Muscle layer of duodenum (tissue), 2 donors: ENCODE data around the gene RO60.
A peak's percentile ranks its signal among the peaks of the same experiment; 100 is the strongest.
"Not testable (repeated sequence)": the region's sequence is repeated elsewhere in the genome, so short reads cannot be mapped to it uniquely, and the experiment has no call there.

Experiments
- H3K27ac ChIP-seq: one replicate; pipeline ENCODE4 v1.7.0; 2013; ENCODE audit warnings: mild to moderate bottlenecking, low read length
- H3K27me3 ChIP-seq: one replicate; pipeline ENCODE4 v1.7.0; 2013; ENCODE audit warnings: low read depth, mild to moderate bottlenecking, control low read depth, low read length
- H3K36me3 ChIP-seq, 2 donors: one replicate each; pipeline ENCODE4 v1.7.0; 2013; ENCODE audit warnings: low read length in 2 of 2, control low read depth in 1 of 2, mild to moderate bottlenecking in 1 of 2; ENCODE audit not compliant: insufficient read depth in 2 of 2, control insufficient read depth in 1 of 2
- H3K4me1 ChIP-seq, 2 donors: one replicate each; pipeline ENCODE4 v1.7.0; 2013; ENCODE audit warnings: low read length in 2 of 2, mild to moderate bottlenecking in 2 of 2, control low read depth in 1 of 2, moderate library complexity in 1 of 2; ENCODE audit not compliant: insufficient read depth in 2 of 2, control insufficient read depth in 1 of 2
- H3K4me3 ChIP-seq, 2 donors: one replicate each; pipeline ENCODE4 v1.7.0; 2013; ENCODE audit warnings: low read length in 2 of 2, low read depth in 1 of 2, mild to moderate bottlenecking in 1 of 2
- H3K9me3 ChIP-seq, 2 donors: one replicate each; pipeline ENCODE4 v1.7.0; 2013; ENCODE audit warnings: low read length in 2 of 2, control low read depth in 1 of 2, mild to moderate bottlenecking in 1 of 2; ENCODE audit not compliant: control insufficient read depth in 1 of 2
- donor health status: healthy.

RO60 gene

GRCh38 chr1:193033610-193034009 lies 25.8 kb upstream of the RO60 start:
- H3K27ac ChIP-seq: no peak overlapping the region
- H3K4me1 ChIP-seq: no peaks in the 10 kb centered on the region
- no peak overlapping the region for H3K4me3 ChIP-seq
- no peaks in the 10 kb centered on the region for H3K27me3 ChIP-seq
- no peaks in the 10 kb centered on the region for H3K9me3 ChIP-seq
- peaks cover 4 to 6% of the 10 kb centered on the region in 2 donors for H3K36me3 ChIP-seq

DNA sequence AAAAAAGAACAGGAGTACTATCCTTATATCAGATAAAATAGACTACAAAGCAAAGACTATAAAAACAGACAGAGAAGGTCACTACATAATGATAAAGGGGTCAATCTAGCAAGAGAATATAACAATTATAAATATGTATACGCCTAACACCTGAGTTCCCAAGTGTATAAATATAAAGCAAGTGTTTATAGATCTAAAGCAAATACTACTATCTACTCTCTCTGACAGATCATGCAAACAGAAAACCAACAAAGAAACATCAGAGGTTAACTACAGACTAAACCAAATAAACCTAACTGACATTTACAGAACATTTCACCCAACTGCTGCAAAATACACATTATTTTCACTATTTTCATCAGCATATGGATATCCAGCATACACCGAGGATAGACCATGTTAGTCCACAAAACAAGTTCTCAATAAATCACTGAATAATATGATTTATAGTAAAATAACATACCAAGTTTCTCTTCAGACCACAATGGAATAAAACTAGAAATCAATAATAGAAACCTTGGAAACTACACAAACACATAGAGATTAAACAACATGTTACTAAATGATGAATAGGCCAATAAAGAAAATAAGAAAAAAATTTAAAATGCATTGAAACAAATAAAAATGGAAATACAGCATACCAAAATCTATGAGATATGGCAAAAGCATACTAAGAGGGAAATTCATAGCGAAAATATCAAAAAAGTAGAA lies 22.9 kb upstream of the RO60 start:
- H3K27ac ChIP-seq: no peak overlapping the region
- H3K4me1 ChIP-seq: no peaks in the 10 kb centered on the region
- no peaks in the 10 kb centered on the region for H3K9me3 ChIP-seq
- H3K4me3 ChIP-seq: no peak overlapping the region
- H3K36me3 ChIP-seq: peaks cover 0 to 4% of the 10 kb centered on the region in 2 donors
- H3K27me3 ChIP-seq: no peaks in the 10 kb centered on the region

DNA sequence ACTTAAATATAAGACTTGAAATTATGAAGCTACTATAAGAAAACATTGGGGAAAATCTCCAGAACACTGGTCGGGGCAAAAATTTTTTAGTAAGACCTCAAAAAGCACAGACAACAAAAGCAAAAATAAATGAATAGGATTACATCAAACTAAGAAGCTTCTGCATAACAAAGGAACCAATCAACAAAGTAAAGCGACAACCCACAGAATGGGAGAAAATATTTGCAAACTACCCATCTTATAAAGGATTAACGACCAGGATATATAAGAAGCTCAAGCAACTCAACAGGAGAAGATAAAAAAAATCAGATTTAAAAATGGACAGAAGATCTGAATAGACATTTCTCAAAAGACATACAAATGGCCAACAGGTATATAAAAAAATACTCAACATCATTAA lies 19.4 kb upstream of the RO60 start:
- peaks cover 15 to 16% of the 10 kb centered on the region in 2 donors for H3K36me3 ChIP-seq

DNA sequence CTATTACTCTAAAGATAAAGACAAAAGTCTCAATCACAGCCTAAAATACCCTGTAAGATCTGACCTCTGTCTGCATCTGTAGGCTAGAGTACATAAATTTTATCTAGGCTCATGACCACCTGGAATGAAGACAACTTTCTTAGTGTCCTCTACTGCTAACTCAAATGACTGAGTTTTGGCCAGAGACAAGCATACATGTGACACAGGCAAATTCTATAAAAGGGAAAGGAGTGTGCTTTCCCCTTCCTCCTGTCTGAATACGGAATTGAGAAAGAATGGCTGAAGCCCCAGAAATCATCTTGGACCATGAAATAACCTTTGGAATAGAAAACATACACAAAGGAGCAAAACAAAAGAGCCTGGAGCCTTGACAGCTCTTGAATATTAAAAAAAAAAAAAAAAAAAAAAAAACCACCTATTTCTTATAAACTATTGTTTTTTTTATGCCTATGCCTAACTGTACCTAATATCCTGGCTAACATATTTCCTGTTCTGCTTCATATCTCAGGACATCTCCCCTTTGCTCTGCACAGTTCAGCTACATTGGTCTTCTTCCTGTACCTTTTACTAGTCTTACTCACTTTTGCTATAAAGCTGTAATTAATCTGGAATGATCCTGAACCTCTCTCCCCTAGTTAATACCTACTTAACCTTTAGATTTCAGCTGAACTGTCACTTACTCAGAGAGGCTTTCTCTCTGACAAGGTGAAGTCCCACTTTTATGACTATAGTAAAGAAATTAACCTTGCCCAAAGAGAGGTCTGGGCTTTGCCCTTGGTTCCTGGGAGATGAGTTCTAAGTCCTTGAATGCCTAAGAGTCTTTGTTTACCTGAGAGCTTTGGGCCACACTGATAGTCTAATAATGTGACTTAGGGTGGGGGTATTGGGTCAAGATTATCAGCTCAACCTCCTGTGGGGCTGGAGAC lies 16.4 kb upstream of the RO60 start:
- Histone ChIP-seq H3K4me3 (no peak overlapping the region), H3K36me3 (peaks cover 16 to 21% of the 10 kb centered on the region in 2 donors), H3K27me3 (no peaks in the 10 kb centered on the region), H3K9me3 (no peaks in the 10 kb centered on the region), H3K4me1 (no peaks in the 10 kb centered on the region), H3K27ac (no peak overlapping the region)

More for the DNA sequence above, 19.4 kb upstream of the RO60 start:
- no peaks in the 10 kb centered on the region for H3K9me3 ChIP-seq
- H3K27me3 ChIP-seq: no peaks in the 10 kb centered on the region
- no peaks in the 10 kb centered on the region for H3K4me1 ChIP-seq
- H3K4me3 ChIP-seq: no peak overlapping the region
- no peak overlapping the region for H3K27ac ChIP-seq

DNA sequence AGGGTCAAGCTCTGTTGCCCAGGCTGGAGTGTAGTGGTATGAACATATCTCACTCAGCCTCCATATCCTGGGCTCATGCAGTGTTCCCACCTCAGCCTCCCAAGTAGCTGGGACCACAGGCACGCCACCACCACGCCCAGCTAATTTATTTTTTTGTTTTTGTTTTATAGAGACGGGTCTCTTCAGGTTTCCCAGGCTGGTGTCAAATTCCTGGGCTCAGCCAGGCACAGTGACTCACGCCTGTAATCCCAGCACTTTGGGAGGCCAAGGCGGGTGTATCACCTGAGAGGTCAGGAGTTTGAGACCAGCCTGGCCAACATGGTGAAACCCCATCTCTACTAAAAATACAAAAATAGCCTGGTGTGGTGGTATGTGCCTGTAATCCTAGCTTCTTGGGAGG lies 10.5 kb upstream of the RO60 start:
- H3K9me3 ChIP-seq, H3K27ac ChIP-seq, H3K27me3 ChIP-seq, H3K4me3 ChIP-seq, H3K4me1 ChIP-seq: not testable (repeated sequence)
- peaks cover 4 to 24% of the 10 kb centered on the region in 2 donors for H3K36me3 ChIP-seq

- Histone ChIP-seq H3K36me3 (peaks cover 0 to 6% of the 10 kb centered on the region in 2 donors), H3K9me3 (no peaks in the 10 kb centered on the region), H3K27me3 (no peaks in the 10 kb centered on the region), H3K4me1 (peaks cover 5% of the 10 kb centered on the region in 2 donors), H3K4me3 (no peak overlapping the region), H3K27ac (no peak overlapping the region)
Observed at GRCh38 chr1:193054169-193054675, 5.2 kb upstream of the RO60 start.

DNA sequence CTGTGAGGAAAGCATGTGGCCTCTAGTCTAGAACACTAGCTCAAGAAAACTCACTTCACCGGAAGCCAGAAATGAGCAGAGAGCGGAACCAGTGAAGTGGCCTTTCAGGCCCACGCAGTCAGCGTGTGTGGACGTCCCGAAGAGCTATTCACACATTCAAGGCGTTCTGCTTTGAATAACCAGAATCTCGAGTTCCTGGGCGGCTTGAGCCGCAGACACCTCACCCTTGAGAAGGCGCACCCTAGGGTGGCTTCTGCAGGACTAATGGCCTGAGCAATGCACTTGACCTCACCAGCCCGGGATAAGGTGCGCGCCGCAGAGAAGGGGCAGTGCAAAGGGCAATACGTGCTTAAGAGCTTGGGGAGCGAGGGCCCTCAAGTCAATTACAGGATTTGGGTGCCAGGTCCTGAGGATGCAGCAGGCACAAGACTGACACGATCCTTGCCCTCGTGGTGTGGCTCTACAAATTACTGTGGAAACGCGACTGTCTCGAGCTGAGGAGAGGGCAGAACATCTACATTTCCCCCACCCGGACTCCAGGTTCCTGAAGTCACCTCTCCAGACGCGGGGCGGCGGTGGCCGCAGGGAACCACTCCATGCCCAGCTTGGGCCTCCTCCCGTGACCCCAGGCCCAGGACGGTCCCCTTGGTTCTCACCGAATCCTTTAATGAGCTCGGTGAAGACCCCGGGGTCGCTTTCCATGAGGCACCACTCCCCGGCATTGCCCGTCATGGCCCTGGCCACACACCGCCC lies 707 bp upstream of the RO60 start:
- Histone ChIP-seq H3K4me1 (peaks cover 14 to 16% of the 10 kb centered on the region in 2 donors), H3K4me3 (peak overlapping the region; percentile 79 to 82), H3K27ac (peak overlapping the region; percentile 93), H3K9me3 (no peaks in the 10 kb centered on the region), H3K27me3 (no peaks in the 10 kb centered on the region), H3K36me3 (peaks cover 0 to 6% of the 10 kb centered on the region in 2 donors)

DNA sequence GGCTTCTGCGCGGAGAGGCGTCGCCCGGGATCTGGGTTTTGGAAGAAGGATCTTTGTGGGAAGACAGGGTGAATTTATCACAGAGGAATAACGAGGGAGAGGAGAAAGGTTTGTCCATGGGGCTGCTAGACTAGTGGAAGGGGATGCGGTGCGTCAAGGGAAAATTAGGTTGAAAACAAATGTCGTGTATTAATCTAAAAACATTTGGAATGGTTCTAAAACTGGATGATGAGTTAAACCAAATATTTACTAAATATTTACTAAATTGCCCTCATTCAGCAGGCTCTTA lies 647 bp downstream of the RO60 start:
- H3K27me3 ChIP-seq: no peaks in the 10 kb centered on the region
- peaks cover 14 to 16% of the 10 kb centered on the region in 2 donors for H3K4me1 ChIP-seq
- peak overlapping the region; percentile 79 to 82 for H3K4me3 ChIP-seq
- peak overlapping the region; percentile 93 for H3K27ac ChIP-seq
- peaks cover 0 to 6% of the 10 kb centered on the region in 2 donors for H3K36me3 ChIP-seq
- H3K9me3 ChIP-seq: no peaks in the 10 kb centered on the region

DNA sequence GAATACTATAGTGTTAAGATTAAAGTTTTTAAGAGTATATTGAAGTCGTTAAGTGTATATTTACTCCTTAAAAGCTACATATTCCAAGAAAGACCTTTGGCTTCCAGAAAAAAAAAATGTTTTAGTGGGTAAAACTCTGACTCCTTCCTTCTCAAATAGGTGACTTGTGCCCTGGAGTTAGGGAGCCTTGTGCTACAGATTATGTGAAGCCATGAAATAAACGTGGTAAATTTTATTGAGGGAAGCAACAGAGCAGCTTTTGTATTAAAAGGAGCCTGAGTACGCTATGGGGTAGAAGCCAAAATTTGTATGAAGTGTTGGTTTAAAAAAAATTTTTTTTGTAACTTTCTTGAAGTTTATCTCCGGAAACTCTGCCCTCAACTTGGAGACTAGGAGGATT lies 994 bp downstream of the RO60 start:
- Histone ChIP-seq H3K4me3 (peak overlapping the region; percentile 79 to 82), H3K4me1 (peaks cover 14 to 16% of the 10 kb centered on the region in 2 donors), H3K27ac (peak overlapping the region; percentile 93)

DNA sequence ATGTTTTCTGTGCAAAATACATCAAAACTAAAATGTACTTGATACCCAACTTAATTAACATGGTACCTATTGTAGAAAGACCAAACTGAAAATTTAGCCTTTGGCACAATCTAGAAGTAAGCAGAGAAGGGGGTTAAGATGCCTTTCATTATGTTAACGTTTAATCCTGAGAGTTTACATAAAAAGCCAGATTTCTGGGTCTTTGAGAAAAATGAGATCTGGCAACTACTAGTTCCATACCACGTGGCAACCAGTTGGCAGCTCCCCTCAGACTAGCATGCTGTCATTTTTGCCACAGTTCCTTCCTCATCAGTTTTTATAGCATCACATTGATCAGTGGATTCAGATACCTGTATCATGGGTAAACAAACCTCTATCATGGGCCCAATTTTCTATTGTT lies 1.5 kb downstream of the RO60 start:
- Histone ChIP-seq H3K27me3 (no peaks in the 10 kb centered on the region), H3K9me3 (no peaks in the 10 kb centered on the region), H3K27ac (peak overlapping the region; percentile 93), H3K4me1 (peaks cover 14 to 16% of the 10 kb centered on the region in 2 donors), H3K36me3 (peaks cover 0 to 6% of the 10 kb centered on the region in 2 donors), H3K4me3 (peak overlapping the region; percentile 79 to 82)

More for the DNA sequence above, 994 bp downstream of the RO60 start:
- Histone ChIP-seq H3K27me3 (no peaks in the 10 kb centered on the region), H3K36me3 (peaks cover 0 to 6% of the 10 kb centered on the region in 2 donors), H3K9me3 (no peaks in the 10 kb centered on the region)
